Endothelial cell of hepatic sinusoid (primary cell): ENCODE data around the gene LRMDA.

Experiments
- in situ Hi-C: cut with HindIII; loops from 2 replicates; pipeline ENCODE4 v1.10.0; 2017; ENCODE audit warnings: low sequenced_read_pairs

The LRMDA gene

GRCh38 chr10:75568450-75569130, 137.2 kb downstream of the LRMDA start:
- in situ Hi-C loops, result no loop called here

- in situ Hi-C loops, result no loop called here
Measured at GRCh38 chr10:75569506-75569905, 138.1 kb downstream of the LRMDA start.

GRCh38 chr10:75572478-75572877, 141.1 kb downstream of the LRMDA start:
- in situ Hi-C loops, result no loop called here

GRCh38 chr10:75575940-75576339, 144.5 kb downstream of the LRMDA start:
- in situ Hi-C loops, result no loop called here

GRCh38 chr10:75582102-75582501, 150.7 kb downstream of the LRMDA start:
- in situ Hi-C loops, result no loop called here

- in situ Hi-C loops, result no loop called here
Measured at GRCh38 chr10:75585294-75585693, 153.9 kb downstream of the LRMDA start.

- in situ Hi-C loops, result no loop called here
Measured at GRCh38 chr10:75586814-75587213, 155.4 kb downstream of the LRMDA start.

- in situ Hi-C loops, result no loop called here
Measured at GRCh38 chr10:75588031-75588430, 156.6 kb downstream of the LRMDA start.

- in situ Hi-C loops, result no loop called here
Measured at GRCh38 chr10:75589895-75590654, 158.7 kb downstream of the LRMDA start.

- in situ Hi-C loops, result no loop called here
Measured at GRCh38 chr10:75592151-75592787, 160.8 kb downstream of the LRMDA start.

- in situ Hi-C loops, result no loop called here
Measured at GRCh38 chr10:75592791-75593643, 161.6 kb downstream of the LRMDA start.

GRCh38 chr10:75593692-75594556, 162.5 kb downstream of the LRMDA start:
- in situ Hi-C loops, result no loop called here

GRCh38 chr10:75596930-75597620, 165.7 kb downstream of the LRMDA start:
- in situ Hi-C loops, result no loop called here

- in situ Hi-C loops, result no loop called here
Measured at GRCh38 chr10:75597773-75598440, 166.5 kb downstream of the LRMDA start.

- in situ Hi-C loops, result no loop called here
Measured at GRCh38 chr10:75598998-75599397, 167.6 kb downstream of the LRMDA start.

- in situ Hi-C loops, result no loop called here
Measured at GRCh38 chr10:75599875-75600648, 168.6 kb downstream of the LRMDA start.

- in situ Hi-C loops, result no loop called here
Measured at GRCh38 chr10:75600833-75601232, 169.4 kb downstream of the LRMDA start.

GRCh38 chr10:75602341-75602740, 170.9 kb downstream of the LRMDA start:
- in situ Hi-C loops, result no loop called here
